SKM-1 treated with dmso at 0.1 percent for 144 hours (cell line): ENCODE data around the gene SNX17.
"Not testable (repeated sequence)": the region's sequence is repeated elsewhere in the genome, so short reads cannot be mapped to it uniquely, and the experiment has no call there.

Source experiments
- DNase-seq: peaks from one replicate; lab custom pipeline; 2025; ENCODE audit not compliant: unreplicated experiment; lab: John Stamatoyannopoulos, UW

SNX17 gene

GRCh38 chr2:27370026-27370815 lies at the start of gene SNX17, which contains the start of gene EIF2B4:
Gene SNX17, plus strand, starts transcription at chr2:27370616. Its CDS starts 128 bp downstream, at chr2:27370744.
Gene EIF2B4, minus strand, starts transcription at chr2:27370338. Its CDS starts 24 bp downstream, at chr2:27370314.
- DNase-seq, result peak; percentile 99

GRCh38 chr2:27320958-27321543 lies 49.4 kb upstream of the SNX17 start:
- DNase-seq, result no peak

- peak; percentile 22 for DNase-seq
These were observed 48.1 kb upstream of the SNX17 start for GRCh38 chr2:27322301-27322765.

- peak; percentile 82 for DNase-seq
These were observed 47.4 kb upstream of the SNX17 start, which contains the start of gene MPV17 for GRCh38 chr2:27322766-27323595. Gene MPV17, minus strand, starts transcription at chr2:27323097. Its CDS starts 580 bp downstream, at chr2:27322517.

GRCh38 chr2:27323596-27324285 lies 46.7 kb upstream of the SNX17 start:
- no peak for DNase-seq

- no peak for DNase-seq
These were observed 45.7 kb upstream of the SNX17 start for GRCh38 chr2:27324720-27325119.

- DNase-seq, result no peak
These were observed 35.1 kb upstream of the SNX17 start for GRCh38 chr2:27335311-27335710.

GRCh38 chr2:27336173-27336572 lies 34.2 kb upstream of the SNX17 start:
- no peak for DNase-seq

- no peak for DNase-seq
These were observed 22.8 kb upstream of the SNX17 start for GRCh38 chr2:27347641-27348040.

GRCh38 chr2:27350106-27350693 lies 20.2 kb upstream of the SNX17 start:
- no peak for DNase-seq

- DNase-seq, result no peak
These were observed 18.4 kb upstream of the SNX17 start for GRCh38 chr2:27351802-27352598.

GRCh38 chr2:27353386-27353761 lies 17.0 kb upstream of the SNX17 start:
- not testable (repeated sequence) for DNase-seq

GRCh38 chr2:27353762-27354596 lies 16.4 kb upstream of the SNX17 start:
- no peak for DNase-seq

- no peak for DNase-seq
These were observed 15.9 kb upstream of the SNX17 start for GRCh38 chr2:27354597-27354927.

GRCh38 chr2:27356056-27356381 lies 14.4 kb upstream of the SNX17 start:
- DNase-seq, result peak; percentile 72

GRCh38 chr2:27356382-27357181 lies 13.8 kb upstream of the SNX17 start, which contains the start of gene GTF3C2:
Gene GTF3C2, minus strand, starts transcription at chr2:27356764. Its CDS starts 13,210 bp downstream, at chr2:27343554.
- peak; percentile 98 for DNase-seq

- no peak for DNase-seq
These were observed 7.6 kb upstream of the SNX17 start for GRCh38 chr2:27362678-27363420.
